Sciatic nerve (tissue), 2 donors: ENCODE data around the gene RASGRP1. TPM values are rescaled to one million over a fixed set of nuclear protein-coding genes. Genes with fewer than 3 reads are reported as not detected.
A peak's percentile ranks its signal among the peaks of the same experiment; 100 is the strongest.

Source experiments
- ATAC-seq: fragments of 200-7000 bp; cut with Tn5 transposase; one replicate; pipeline ENCODE4 v1.9.1; 2020; ENCODE audit warnings: mild to moderate bottlenecking, moderate library complexity
- DNase-seq: peaks from one replicate; pipeline ENCODE4 v3.0.0-alpha.2; 2020; ENCODE audit warnings: low spot score
- intact Hi-C: fragments of 100-400 bp; cut with DNase I; formaldehyde crosslinking; loops from one replicate; pipeline ENCODE4 v1.14.2; 2022
- total RNA-seq: library from RNA; stranded (reverse); fragmentation: NEBNext Ultra II Directional; extraction: Animal tissue kit (Norgen Biotek cat#: 25700); gene quantifications from one replicate; pipeline ENCODE4 v1.2.1, GENCODE V29; 2021
- donor health status: DM: no; HTN: no; CAD: no.
- donor health status: DM: no; HTN: no; CAD: no.

Gene RASGRP1
- total RNA-seq, 1 donor from 2014 or later: 1.2 TPM

DNA sequence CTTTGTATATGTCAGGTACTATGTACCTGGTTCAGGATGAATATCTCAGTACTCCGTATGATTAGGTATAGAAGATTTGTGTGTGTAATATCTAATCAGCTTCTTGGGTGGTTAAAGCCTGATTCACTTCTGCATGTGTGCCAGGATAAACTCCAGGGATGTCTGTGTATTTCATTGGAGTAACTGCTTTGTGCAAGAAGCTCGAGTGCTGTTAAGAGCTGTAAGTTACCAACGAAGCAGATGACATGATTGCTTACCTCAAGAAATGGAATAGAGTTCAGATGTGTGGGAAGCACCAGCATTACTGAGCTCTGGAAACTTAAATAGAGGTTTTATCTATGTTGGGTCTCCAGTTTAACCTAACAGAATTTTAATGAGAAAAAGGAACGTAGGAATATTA lies 87.0 kb downstream of the RASGRP1 start:
- DNase-seq: no peak
- intact Hi-C loops: no loop called here
- ATAC-seq: no peak

DNA sequence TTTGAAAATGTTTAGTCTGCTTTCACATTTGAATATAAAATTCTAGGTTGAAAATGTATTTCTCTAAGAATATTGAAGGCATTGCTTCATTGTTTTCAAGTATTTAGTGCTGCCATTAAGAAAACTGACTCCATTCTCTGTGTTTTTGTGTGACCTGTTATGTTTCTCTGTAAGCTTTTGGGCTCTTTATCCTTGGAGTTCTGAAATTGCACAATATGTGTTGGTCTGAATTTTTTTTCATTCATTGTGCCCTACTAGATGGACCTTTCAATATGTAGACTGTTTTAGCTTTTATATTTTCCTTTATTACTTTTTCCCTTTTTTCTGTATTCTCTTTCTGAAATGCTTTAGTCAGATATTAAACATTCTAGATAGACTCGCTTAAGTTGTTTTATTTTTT lies 88.5 kb downstream of the RASGRP1 start:
- DNase-seq: no peak
- intact Hi-C loops: no loop called here
- ATAC-seq: no peak

DNA sequence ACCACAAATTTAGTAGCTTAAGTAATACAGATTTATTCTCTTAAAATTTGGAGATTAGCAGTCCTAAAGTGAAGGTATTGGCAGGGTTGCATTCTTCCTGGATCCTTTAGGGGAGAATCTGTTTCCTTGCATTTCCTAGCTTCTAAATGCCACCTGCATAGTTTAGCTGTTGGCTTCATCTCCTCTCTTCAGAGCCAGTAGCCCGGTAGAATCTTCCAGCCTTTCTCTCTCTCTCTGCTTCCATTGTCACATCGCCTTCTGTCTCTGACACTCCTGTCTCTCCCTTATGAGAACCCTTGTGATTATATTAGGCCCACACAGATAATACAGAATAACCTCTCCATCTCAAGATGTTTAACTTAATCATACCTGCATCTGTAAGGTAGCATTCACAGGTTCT lies 89.3 kb downstream of the RASGRP1 start:
- intact Hi-C loops: no loop called here
- no peak for DNase-seq
- no peak for ATAC-seq

DNA sequence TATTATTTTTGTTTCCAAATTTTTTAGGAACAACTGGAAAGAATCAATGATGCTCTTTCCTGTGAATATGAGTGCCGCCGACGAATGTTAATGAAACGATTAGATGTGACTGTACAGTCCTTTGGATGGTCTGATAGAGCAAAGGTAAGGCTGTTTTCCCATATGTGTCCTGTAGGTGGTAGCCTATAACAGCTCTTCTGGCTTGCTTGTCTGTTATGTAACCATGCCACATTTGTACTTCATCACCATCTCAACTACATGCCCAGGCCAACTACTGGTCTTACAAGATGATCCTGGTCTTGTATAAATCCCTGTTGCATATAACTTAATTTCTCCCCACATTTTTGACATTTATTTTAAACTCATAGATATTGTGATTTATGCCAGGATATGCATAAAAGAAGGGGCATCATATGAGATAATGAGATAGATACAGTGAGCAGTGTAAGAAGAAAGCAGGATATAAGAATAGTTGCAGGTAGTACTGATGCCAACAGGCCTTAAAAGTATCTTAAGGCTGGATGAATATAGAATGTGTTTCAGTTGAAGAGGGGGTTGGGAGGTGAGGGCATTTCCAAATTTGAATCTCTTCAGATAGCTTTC lies 90.4 kb downstream of the RASGRP1 start:
- no peak for DNase-seq
- ATAC-seq: peak; percentile 55
- intact Hi-C loops: no loop called here

DNA sequence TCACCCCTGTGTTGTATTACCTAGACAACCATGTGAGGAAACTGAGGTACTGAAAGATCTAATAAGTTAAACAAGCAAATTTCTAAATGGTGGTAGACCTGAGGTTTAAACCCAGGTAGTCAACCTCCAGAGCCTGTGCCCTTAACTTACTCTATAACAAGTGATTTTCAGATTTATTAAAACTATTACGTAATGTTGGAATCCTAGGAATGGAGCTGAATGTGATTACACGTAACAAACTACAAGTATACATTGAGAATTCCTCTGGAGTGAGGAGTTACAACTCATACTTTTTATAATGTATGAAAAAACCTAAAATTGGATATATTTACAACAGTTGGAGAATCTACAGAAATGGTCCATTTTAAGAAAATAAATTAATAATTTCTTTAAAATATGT lies 92.6 kb downstream of the RASGRP1 start:
- DNase-seq (no peak), ATAC-seq (no peak)
- intact Hi-C loops: no loop called here

DNA sequence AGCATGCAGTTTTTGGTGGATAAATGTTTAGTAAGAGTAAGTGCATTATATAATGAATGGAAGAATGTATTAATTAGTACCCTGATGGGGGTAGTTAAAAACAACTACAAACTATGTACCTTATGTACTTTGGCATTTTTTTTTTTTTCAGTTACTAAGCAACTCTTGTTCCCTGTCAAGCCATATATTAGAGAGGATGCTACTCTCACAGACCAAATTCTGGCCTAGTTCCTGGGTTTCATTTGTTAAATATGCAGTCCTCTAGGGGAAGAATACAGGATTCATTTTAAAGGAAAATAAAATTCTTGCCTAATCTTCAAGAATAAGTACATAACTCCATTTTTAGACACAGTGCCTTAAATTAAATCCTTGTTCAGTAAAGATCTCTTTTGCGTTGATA lies 93.8 kb downstream of the RASGRP1 start:
- ATAC-seq: no peak
- DNase-seq: no peak
- intact Hi-C loops: no loop called here

DNA sequence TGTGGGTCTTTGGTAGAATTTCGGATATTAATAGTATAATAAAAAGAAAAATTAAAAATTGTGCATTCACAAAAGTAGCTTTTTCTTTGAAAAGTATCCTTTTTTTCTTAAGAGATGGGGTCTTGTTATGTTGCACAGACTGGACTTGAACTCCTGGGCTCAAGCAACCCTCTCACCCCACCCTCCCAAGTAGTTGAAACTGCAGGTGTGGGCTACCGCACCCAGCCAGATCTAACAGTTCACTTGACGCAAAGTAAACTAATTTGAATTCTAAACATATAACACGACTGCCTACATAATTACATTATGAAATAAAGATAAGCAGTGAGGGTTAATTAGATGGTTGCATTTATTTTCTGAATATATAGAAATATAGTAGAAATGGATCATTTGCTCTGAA lies 99.9 kb downstream of the RASGRP1 start:
- DNase-seq: no peak
- no peak for ATAC-seq
- intact Hi-C loops: no loop called here

DNA sequence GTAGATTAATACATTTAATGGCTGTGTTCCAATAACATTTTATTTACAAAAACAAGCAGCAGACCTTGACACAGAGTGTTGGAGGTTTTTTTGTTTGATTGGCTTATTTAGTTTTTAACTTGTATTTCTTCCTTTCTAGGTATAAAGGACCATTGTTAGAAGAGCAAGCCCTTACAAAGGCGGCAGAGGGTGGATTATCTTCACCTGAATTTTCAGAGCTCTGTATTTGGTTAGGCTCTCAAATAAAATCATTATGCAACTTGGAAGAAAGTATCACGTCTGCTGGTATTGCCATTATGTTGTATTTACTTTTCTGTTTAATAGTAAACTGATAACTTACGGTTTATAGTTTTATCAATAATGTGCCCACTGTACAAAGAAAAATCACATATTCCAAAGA lies 100.7 kb downstream of the RASGRP1 start:
- intact Hi-C loops: no loop called here
- DNase-seq (no peak), ATAC-seq (no peak)

DNA sequence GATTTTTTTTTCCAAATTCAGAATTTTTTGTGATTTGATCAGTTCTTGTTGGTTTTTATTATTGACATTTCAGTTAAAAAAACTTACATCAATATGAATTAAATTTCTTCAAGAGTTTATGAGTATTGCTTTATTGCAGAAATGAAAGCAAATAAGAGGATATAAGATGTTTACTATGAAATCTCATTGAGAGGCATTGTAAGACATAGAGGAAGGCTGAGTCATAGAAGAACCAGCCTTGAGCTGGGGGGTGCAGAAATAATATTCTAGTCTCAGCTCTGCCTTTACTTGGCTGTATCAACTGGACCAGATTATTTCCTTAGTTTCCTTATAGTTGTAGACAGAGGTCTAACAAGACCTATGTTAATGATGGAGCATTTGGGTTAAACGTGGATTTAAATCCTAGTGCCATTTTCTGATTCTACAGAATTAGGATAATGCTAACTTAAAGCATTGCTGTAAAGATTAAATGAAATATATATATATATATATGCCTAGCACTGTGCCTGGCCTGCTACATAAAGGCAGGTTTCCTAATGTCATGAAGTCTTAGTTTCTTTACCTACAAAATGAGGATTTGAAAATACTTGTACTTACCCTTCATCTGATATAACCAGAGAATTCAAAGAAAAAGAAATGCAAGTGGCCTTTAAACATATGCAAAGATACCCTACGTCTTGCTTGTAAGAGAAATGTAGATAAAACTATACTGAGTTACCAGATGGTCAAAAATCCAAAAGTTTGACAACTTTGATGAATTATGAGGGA lies 103.4 kb downstream of the RASGRP1 start:
- DNase-seq: no peak
- intact Hi-C loops: no loop called here
- no peak for ATAC-seq

DNA sequence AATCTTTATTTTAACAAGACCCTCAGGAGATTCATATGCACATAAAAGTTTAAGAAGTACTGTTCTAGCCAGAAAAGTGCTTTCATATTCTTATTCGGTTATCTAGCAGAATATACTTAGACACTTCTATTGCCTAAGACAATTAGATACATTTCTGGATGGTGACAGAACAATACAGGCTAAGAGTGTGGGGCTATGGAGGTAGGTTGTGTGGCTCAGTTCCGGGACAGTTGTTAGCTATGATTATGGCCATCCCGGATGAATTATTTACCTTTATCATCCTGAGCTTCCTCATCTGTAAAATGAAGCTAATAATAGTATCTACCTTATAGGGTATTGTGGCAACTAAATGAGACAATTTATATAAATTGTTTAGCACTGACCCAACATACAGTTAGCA lies 104.1 kb downstream of the RASGRP1 start:
- intact Hi-C loops: no loop called here
- no peak for DNase-seq

DNA sequence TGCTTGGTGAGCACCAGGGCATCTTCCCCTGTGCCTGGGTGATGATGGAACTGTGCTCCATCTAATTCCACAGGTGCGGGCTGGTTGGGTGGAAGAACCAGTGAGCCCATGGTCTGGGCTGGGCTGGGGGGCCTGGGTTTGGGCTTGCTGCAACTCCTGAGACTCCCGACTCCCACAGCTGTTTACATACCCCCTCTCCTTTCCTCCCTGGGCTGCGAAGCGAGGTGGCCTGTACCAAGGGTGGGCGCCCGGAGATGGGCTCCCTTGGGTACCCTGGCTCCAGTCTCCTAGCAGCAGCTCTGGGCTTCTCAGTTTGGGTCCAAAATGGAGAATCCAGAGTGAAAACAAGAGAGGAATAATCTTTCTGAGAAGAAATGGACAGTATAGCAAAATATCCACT lies 105.1 kb downstream of the RASGRP1 start:
- no peak for DNase-seq
- ATAC-seq: no peak
- intact Hi-C loops: no loop called here

More for the DNA sequence above, 104.1 kb downstream of the RASGRP1 start:
- ATAC-seq: no peak

DNA sequence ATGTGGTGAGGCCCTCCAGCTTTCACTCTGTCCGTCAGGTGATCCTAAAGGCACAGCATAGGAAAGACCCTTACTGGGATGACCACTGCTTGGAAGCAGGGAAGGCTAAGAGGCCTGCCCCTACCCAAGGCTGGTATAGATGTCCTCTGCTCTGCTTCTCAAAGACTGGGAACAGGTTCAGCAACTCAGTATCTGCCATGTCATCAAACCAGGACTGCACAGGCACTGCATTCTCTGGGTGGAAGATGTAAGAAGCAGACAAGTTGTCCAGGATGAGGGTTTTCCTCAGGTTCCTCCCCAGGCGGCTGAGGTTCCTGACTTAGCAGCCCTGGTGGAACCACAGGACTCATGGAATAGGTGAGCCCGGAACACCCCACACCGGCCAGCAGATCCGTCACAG lies 106.0 kb downstream of the RASGRP1 start:
- intact Hi-C loops: no loop called here
- ATAC-seq: no peak

DNA sequence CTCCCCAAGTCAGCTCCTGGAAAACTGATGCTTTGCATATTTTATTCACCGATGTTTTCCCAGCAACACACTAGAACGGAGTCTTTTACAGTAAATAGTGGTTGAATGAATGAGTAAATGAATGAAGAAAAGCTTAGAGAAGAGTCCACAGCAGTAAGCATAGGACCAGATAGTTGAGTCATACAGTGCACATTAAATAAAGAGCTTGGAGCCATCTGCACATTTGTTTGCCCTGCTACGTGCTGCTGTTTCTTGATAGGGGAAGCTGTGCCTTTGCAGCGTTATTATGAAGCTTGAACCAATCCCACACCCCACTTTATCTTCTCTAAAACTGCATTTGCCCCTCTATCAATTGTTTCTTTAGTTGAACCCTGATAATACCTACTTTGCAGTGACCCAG lies 109.5 kb downstream of the RASGRP1 start:
- ATAC-seq (no peak), DNase-seq (no peak)
- intact Hi-C loops: no loop called here

More for the DNA sequence above, 106.0 kb downstream of the RASGRP1 start:
- no peak for DNase-seq

DNA sequence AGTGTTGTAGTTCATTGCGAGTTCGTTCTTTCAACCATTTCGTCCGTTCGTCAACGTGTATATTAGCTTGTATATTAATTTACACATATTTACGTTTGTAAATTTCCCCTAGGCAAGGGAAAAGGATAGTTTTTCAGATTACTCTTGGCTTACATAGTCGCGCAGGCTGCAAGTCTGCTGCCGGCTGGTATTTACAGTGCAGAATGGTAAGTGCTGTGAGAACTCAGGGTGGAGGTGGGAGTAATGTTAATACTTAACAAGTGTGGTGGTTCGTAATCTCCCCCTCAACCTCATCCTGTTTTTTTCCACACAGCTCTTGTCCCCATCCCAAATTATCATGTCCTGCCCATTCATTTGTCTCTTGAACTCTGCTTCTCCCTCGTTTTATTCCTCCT lies 109.9 kb downstream of the RASGRP1 start:
- intact Hi-C loops: no loop called here
- DNase-seq: no peak
- ATAC-seq: peak; percentile 33

DNA sequence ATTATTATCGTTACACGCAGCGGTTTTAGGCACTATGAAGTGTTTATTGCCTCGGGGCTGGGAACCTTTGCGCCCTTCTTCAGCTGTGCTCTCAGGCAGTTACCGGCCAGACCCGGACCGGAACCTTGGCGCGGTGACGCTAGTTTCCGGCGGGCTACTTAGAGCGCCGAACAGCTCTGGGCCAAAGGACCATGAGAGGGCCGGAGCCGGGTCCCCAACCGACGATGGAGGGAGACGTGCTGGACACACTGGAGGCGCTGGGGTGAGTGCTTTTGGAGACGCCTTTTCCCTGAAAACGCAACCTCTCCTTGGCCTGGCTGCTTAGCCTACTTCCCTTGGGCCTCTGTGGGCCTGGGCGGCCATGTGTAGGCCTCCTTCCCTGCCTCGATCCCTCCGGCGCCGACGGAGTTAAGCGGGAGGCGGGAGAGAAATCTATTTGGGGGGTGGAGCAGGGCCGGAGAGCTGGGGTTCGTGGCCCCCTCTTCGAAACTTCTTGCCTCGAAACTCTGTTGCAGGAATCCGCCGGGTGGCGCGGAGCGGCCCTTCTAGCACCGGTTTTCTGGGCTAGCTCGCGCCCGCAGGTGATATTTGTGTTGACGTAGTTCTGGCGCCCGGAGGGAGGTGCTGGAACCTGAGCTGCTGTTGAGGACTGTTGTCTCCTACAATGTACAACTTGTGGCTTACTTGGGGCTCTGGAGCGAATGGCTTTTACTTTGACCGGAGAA lies 110.5 kb downstream of the RASGRP1 start, which contains the start of gene FAM98B:
FAM98B (plus strand) TSS at position 157 of the 725 bp plus-strand sequence; CDS start at position 192, 35 bp downstream.
- ATAC-seq: peak; percentile 98
- intact Hi-C loops: no loop called here
- peak; percentile 92 for DNase-seq

DNA sequence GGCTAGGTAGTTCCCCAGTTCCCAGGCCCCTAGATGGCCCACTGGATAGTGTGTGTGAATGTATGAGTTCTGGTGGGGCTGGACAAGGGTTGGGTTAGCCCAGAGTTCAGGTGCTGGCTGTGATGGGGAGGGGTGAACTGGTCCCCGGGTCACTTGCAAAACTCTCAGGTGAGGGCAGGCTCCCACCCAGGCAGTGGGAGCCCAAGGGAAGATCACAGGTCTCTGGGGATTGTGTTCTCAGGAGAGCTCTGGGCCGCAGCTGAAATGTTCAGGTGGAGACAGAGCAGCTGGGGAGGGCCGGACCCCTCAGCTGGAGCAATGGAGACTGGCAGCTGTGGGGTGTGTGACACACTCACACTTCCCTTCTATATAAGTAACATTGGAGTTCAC lies 123.5 kb downstream of the RASGRP1 start:
- ATAC-seq (peak; percentile 36), DNase-seq (no peak)
- intact Hi-C loops: no loop called here

DNA sequence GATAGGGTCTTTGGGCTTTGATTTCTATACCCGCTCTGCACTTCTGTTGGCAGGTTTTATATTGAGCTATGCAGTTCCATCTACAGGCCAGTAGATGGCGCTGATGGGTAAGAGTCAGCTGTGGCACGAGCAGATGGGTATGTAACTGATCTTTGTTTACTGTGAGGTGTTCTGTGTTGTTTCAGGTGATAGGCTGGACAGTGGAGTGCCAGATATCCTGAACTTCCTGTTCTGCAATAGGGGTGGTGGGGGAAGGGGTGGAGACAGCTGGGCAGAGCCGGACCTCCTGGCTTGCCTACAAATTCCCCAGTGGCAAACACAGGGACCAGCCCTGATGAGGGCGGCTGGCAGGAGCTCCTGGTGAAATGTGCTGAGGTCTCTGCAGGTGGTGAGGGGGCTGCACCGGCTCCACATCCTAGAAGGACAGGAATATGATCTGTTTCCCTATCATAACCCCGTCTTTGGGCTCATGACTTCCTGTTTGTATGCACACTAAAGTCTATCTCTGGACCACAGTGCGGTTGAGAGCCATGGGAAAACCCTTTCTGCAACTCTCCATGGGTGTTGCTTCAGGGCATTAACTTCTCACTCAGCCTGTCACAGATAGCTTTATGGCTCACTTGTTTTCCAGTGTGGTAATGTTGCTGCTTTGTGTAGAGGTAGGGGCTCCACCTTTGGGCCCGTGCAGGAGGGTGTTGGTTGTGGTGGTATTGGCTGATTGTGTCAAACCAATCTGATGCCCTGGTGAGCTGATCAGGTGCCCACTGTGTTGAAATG lies 124.1 kb downstream of the RASGRP1 start:
- DNase-seq (no peak), ATAC-seq (peak; percentile 88)
- intact Hi-C loops: no loop called here
